MCF 10A (cell line): ENCODE measurements around the gene MAN2A2. TPM values are rescaled to one million over a fixed set of nuclear protein-coding genes. Genes with fewer than 3 reads are reported as not detected.

Experiments used
- BruUV-seq: library from RNA; stranded (reverse); fragments of 400-500 nt; replicated peaks from 2 replicates; lab custom pipeline; 2021; lab: Mats Ljungman, UMichigan
- CTCF ChIA-PET: fragments of 300-600 bp; sonication (Branson Sonifier 250); formaldehyde crosslinking; extraction: SDS; loops from one replicate; lab custom pipeline; 2021; ENCODE audit warnings: antibody characterized with exemption, inconsistent platforms; lab: Yijun Ruan, JAX
- POLR2A ChIA-PET: fragments of 300-600, 350-650 bp; sonication (Branson Sonifier 250); formaldehyde crosslinking; extraction: SDS; loops from one replicate; lab custom pipeline; 2020; ENCODE audit warnings: antibody characterized with exemption, inconsistent platforms; lab: Yijun Ruan, JAX
- DNase-seq: peaks from one replicate; pipeline ENCODE4 v3.0.0-alpha.2; 2018; ENCODE audit not compliant: unreplicated experiment
- H3K27ac Mint-ChIP-seq: one replicate; pipeline ENCODE4 v1.8.0; 2022; ENCODE audit warnings: mild to moderate bottlenecking, low read depth, mixed read lengths; ENCODE audit not compliant: unreplicated experiment
- H3K27me3 Mint-ChIP-seq: one replicate; pipeline ENCODE4 v1.8.0; 2022; ENCODE audit warnings: mixed read lengths; ENCODE audit not compliant: insufficient read depth, unreplicated experiment
- H3K36me3 Mint-ChIP-seq: one replicate; pipeline ENCODE4 v1.8.0; 2022; ENCODE audit warnings: mild to moderate bottlenecking, moderate library complexity, mixed read lengths; ENCODE audit not compliant: insufficient read depth, unreplicated experiment
- H3K4me1 Mint-ChIP-seq: one replicate; pipeline ENCODE4 v1.8.0; 2022; ENCODE audit warnings: mixed read lengths; ENCODE audit not compliant: insufficient read depth, unreplicated experiment
- H3K4me3 Mint-ChIP-seq: one replicate; pipeline ENCODE4 v1.8.0; 2022; ENCODE audit warnings: mild to moderate bottlenecking, moderate library complexity, mixed read lengths; ENCODE audit not compliant: unreplicated experiment
- H3K9me3 Mint-ChIP-seq: one replicate; pipeline ENCODE4 v1.8.0; 2022; ENCODE audit warnings: mixed read lengths; ENCODE audit not compliant: unreplicated experiment
- CTCF ChIP-seq: fragments of 200-600 bp; IDR thresholded peaks from one replicate; pipeline ENCODE4 v1.8.0; 2022; ENCODE audit warnings: antibody characterized with exemption, mild to moderate bottlenecking; ENCODE audit not compliant: unreplicated experiment
- intact Hi-C: fragments of 100-400 bp; cut with micrococcal nuclease; formaldehyde crosslinking; loops from 2 replicates; pipeline ENCODE4 v1.14.1; 2022
- total RNA-seq: library from RNA; stranded (reverse); gene quantifications from 2 replicates; pipeline ENCODE4 v1.2.3, GENCODE V29; 2022

Gene MAN2A2
- total RNA-seq, 1 experiment from 2014 or later = 42.4 TPM

- H3K9me3 Mint-ChIP-seq = no peaks in the 10 kb centered on the region
- H3K4me3 Mint-ChIP-seq = peak within 1 kb of the TSS; percentile 95
- peaks cover 24% of the 10 kb centered on the region for H3K36me3 Mint-ChIP-seq
- H3K4me1 Mint-ChIP-seq = peaks cover 35% of the 10 kb centered on the region
- peak; percentile 87 for TF ChIP-seq CTCF
- DNase-seq = peak; percentile 93
- no peaks in the 10 kb centered on the region for H3K27me3 Mint-ChIP-seq
- no TSS peak for BruUV-seq
- H3K27ac Mint-ChIP-seq = peak within 1 kb of the TSS; percentile 96
- ChIA-PET POLR2A (interaction anchor here (0.6 to 10.1 kb wide), 31 partner anchors 9 to 896 kb away, joined by 3 to 150 read pairs (median 4); partner anchors contain the start of genes BLM, FURIN, MAN2A2 and PRC1), CTCF (interaction anchor here (0.5 to 11.6 kb wide), 38 partner anchors 10 to 1147 kb away, joined by 3 to 131 read pairs (median 4); partner anchors contain the start of genes MAN2A2, RCCD1 and VPS33B)
- intact Hi-C loops = loop anchor here (1.0 to 5.0 kb wide), 3 partner anchors 30 to 285 kb away; no protein-coding TSS in a partner anchor
Measured at GRCh38 chr15:90931828-90932659, 28.9 kb downstream of the MAN2A2 start, which contains the start of gene HDDC3. Gene HDDC3 (minus strand): TSS chr15:90932549. CDS start chr15:90932540, 9 bp downstream.

DNA sequence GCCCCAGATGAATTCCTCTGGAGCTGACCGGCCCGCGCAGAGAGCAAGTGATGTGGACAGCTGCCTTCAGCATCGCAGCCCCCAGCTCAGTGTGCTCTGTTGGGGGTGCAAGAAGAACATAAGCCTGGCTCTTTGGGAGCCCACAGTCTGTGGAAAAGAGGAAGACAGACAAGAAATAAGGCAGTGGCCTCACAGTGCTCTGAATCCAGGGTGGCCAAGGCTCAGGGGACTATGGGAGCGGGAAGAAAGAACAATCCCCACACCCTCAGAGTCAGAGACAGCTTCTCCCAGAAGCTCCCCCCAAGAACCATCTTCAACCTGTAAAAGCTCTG, 29.5 kb downstream of the MAN2A2 start:
- no peak for DNase-seq
- H3K27ac Mint-ChIP-seq = peak overlapping the region; percentile 96
- peaks cover 30% of the 10 kb centered on the region for H3K36me3 Mint-ChIP-seq
- ChIA-PET CTCF (interaction anchor here (0.5 to 11.6 kb wide), 27 partner anchors 10 to 1146 kb away, joined by 3 to 131 read pairs (median 4); partner anchors contain the start of genes MAN2A2, RCCD1 and VPS33B), POLR2A (interaction anchor here (0.6 to 10.1 kb wide), 19 partner anchors 9 to 612 kb away, joined by 3 to 150 read pairs (median 5); partner anchors contain the start of genes FURIN, MAN2A2, PRC1 and RCCD1)
- peak overlapping the region; percentile 95 for H3K4me3 Mint-ChIP-seq
- H3K4me1 Mint-ChIP-seq = peaks cover 35% of the 10 kb centered on the region
- no peaks in the 10 kb centered on the region for H3K9me3 Mint-ChIP-seq
- TF ChIP-seq CTCF = no peak
- intact Hi-C loops = loop anchor here (1.0 to 5.0 kb wide), 3 partner anchors 30 to 285 kb away; no protein-coding TSS in a partner anchor
- no peaks in the 10 kb centered on the region for H3K27me3 Mint-ChIP-seq
- no TSS peak for BruUV-seq

- H3K27me3 Mint-ChIP-seq = no peaks in the 10 kb centered on the region
- POLR2A ChIA-PET = interaction anchor here (0.8 to 10.1 kb wide), 7 partner anchors 11 to 1980 kb away, joined by 3 to 150 read pairs (median 20); partner anchors contain the start of genes MAN2A2 and PRC1
- H3K4me1 Mint-ChIP-seq = peaks cover 35% of the 10 kb centered on the region
- no peak overlapping the region for H3K4me3 Mint-ChIP-seq
- CTCF ChIA-PET = interaction anchor here (0.5 to 11.6 kb wide), 30 partner anchors 7 to 1145 kb away, joined by 3 to 131 read pairs (median 4); partner anchors contain the start of genes MAN2A2 and RCCD1
- H3K27ac Mint-ChIP-seq = no peak overlapping the region
- no TSS peak for BruUV-seq
- intact Hi-C loops = loop anchor here (2.0 to 5.0 kb wide), 2 partner anchors 100 to 286 kb away; no protein-coding TSS in a partner anchor
- peaks cover 32% of the 10 kb centered on the region for H3K36me3 Mint-ChIP-seq
- no peaks in the 10 kb centered on the region for H3K9me3 Mint-ChIP-seq
- no peak for TF ChIP-seq CTCF
- DNase-seq = no peak
Measured at GRCh38 chr15:90933301-90933700, 30.2 kb downstream of the MAN2A2 start.
